HAP-1 (cell line): Measurements from ENCODE around the gene SEMA3A.

ENCODE experiments used
- DNase-seq, 2 experiments: peaks; one replicate each; pipeline ENCODE4 v3.0.0-alpha.2; 2016 to 2020; ENCODE audit warnings: low spot score in 2 of 2
- H3K27me3 ChIP-seq: fragments of 250-450 bp; sonication (Bioruptor Pico); 2 replicates; pipeline ENCODE4 v1.5.1; 2020; ENCODE audit warnings: low read depth, mild to moderate bottlenecking, moderate library complexity
- H3K36me3 ChIP-seq: fragments of 250-450 bp; sonication (Bioruptor Pico); replicated peaks from 2 replicates; pipeline ENCODE4 v1.5.1; 2020; ENCODE audit warnings: mild to moderate bottlenecking
- H3K4me1 ChIP-seq: fragments of 250-450 bp; sonication (Bioruptor Pico); 2 replicates; pipeline ENCODE4 v1.5.1; 2020; ENCODE audit warnings: mild to moderate bottlenecking
- H3K4me3 ChIP-seq: fragments of 250-450 bp; sonication (Bioruptor Pico); 2 replicates; pipeline ENCODE4 v1.5.1; 2020; ENCODE audit warnings: mild to moderate bottlenecking, moderate library complexity
- H3K9me3 ChIP-seq: fragments of 250-450 bp; sonication (Bioruptor Pico); 2 replicates; pipeline ENCODE4 v1.5.1; 2020; ENCODE audit warnings: mild to moderate bottlenecking, moderate library complexity
- in situ Hi-C: fragments of 300-500 bp; cut with MboI; formaldehyde crosslinking; loops from 3 replicates; pipeline ENCODE4 v1.14.3; 2020; ENCODE audit warnings: low sequenced_read_pairs, inconsistent platforms, mixed read lengths

The SEMA3A gene

DNA sequence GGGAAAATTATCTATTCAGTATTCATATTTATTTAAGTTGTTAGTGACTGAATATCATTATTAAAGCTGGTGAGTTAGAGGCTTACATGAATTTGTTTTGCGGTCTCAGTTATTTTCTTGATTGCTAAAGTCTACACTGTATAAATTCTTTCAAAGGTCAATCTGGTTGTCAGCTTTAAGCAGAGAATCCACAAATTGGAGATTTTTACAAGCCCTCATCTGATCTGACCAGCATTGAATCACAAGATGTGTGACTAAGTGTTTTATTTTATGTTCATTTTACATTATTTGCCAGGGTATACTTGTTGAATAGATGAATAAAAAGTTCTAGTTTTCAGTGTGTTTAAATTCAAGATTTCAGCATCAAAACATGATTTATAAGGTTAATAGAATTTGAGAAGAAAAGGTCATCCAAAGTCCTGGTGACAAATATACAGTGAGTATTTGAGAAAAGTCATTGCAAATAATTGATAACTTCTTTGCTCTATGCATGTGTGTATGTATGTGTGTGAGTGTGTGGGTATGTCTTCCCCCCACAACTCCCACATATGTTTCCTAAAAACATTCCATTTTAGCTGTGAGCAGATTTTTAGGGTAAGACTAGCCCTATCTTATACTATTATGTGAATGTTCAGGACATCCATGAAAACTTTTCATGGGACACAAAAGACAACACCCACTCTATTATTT, 4.4 kb downstream of the SEMA3A start:
- in situ Hi-C loops, result no loop called here
- H3K9me3 ChIP-seq, result no peaks in the 10 kb centered on the region
- no peak for DNase-seq
- H3K27me3 ChIP-seq, result 0 out of 2 replicates have a peak, but pooled peaks cover 5% of the 10 kb centered on the region
- H3K36me3 ChIP-seq, result no peaks in the 10 kb centered on the region
- no peak overlapping the region for H3K4me3 ChIP-seq
- H3K4me1 ChIP-seq, result peaks cover 11% of the 10 kb centered on the region

GRCh38 chr7:84188786-84189405, 5.7 kb downstream of the SEMA3A start:
- 0 out of 2 replicates have a peak, but pooled peaks cover 5% of the 10 kb centered on the region for H3K27me3 ChIP-seq
- in situ Hi-C loops, result no loop called here
- H3K4me1 ChIP-seq, result peaks cover 4% of the 10 kb centered on the region
- DNase-seq, result peak in 1 of 2 experiments; percentile 48
- H3K9me3 ChIP-seq, result no peaks in the 10 kb centered on the region
- H3K4me3 ChIP-seq, result no peak overlapping the region
- no peaks in the 10 kb centered on the region for H3K36me3 ChIP-seq

GRCh38 chr7:84187813-84188510, 6.6 kb downstream of the SEMA3A start:
- H3K9me3 ChIP-seq, result no peaks in the 10 kb centered on the region
- no peak overlapping the region for H3K4me3 ChIP-seq
- no peak for DNase-seq
- in situ Hi-C loops, result no loop called here
- no peaks in the 10 kb centered on the region for H3K36me3 ChIP-seq
- no peaks in the 10 kb centered on the region for H3K4me1 ChIP-seq
- H3K27me3 ChIP-seq, result 0 out of 2 replicates have a peak, but pooled peaks cover 3% of the 10 kb centered on the region

DNA sequence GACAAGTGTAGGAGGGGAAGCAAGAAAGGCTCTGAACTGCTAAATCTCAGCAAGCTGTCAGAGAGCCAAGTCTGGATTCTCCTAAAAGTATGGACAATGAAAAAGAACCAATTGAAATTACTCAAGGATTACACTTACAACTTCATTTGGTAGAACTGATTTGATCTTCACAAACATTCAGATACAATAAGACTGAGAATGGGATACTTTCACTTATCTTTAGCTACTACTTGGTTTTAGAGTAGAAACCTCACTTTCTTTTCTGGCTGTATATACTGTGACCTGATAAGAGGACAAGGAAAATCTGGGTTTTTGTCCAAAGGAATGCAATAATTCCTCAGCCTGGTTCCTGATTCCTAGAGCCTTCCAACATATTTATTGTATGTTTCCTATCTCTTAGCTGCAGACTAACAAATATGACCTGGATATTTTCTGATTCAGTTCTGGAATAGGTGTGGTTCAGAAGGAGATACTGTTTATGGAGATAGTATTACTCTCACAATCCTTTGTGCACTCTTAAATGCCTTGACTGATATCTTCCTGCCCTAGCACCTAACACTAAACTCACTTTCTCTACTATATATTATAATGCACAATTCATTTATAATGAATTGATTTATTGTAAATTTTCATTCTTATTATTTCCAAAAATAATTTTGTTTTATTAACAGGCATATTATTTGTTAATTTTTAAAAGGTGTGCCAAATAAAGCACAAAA, 7.3 kb downstream of the SEMA3A start:
- H3K4me3 ChIP-seq, result no peak overlapping the region
- H3K27me3 ChIP-seq, result 0 out of 2 replicates have a peak, but pooled peaks cover 3% of the 10 kb centered on the region
- H3K9me3 ChIP-seq, result no peaks in the 10 kb centered on the region
- H3K4me1 ChIP-seq, result no peaks in the 10 kb centered on the region
- in situ Hi-C loops, result no loop called here
- no peak for DNase-seq
- no peaks in the 10 kb centered on the region for H3K36me3 ChIP-seq

DNA sequence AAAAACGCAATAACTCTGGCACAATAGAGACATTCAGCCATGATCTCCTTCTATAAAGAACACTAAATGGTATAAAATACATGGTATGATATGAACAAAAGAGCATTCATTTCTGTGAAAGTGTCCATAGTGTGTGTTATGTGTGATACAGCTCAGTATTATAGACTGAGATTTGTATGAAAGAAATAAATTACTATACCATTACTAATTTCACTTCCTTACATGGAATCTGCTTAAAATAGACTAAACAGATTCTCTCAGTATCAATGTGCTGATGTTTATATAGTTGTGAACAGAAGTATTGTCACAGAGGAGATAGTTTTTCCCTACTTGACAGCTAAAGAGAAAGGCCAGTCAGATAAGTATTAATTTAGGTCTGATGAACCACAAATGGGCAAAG, 10.8 kb downstream of the SEMA3A start:
- Histone ChIP-seq H3K36me3 (no peaks in the 10 kb centered on the region), H3K27me3 (0 out of 2 replicates have a peak, but pooled peaks cover 3% of the 10 kb centered on the region), H3K9me3 (no peaks in the 10 kb centered on the region), H3K4me3 (no peak overlapping the region), H3K4me1 (no peaks in the 10 kb centered on the region)
- in situ Hi-C loops, result no loop called here
- DNase-seq, result no peak

DNA sequence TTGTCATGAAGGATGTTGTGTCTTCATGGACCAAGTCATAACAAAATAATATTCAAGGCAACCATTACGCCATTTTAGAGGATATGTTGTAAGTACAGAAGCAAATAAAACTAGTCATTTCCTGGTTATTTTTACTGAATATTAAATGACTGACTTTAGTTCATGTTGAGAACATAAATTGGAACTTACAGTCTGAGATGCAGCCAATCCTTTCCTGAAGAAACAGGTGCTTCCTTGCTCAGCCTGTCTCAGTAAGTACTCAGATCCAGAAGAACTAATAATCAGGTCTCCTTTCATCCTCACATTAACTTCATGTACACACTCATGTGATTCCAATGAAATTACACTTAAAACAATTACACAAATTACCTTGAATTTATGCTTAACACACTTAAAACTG, 12.3 kb downstream of the SEMA3A start:
- H3K36me3 ChIP-seq, result no peaks in the 10 kb centered on the region
- no peak for DNase-seq
- H3K27me3 ChIP-seq, result 0 out of 2 replicates have a peak, but pooled peaks cover 3% of the 10 kb centered on the region
- in situ Hi-C loops, result no loop called here
- H3K9me3 ChIP-seq, result no peaks in the 10 kb centered on the region
- peaks cover 11% of the 10 kb centered on the region for H3K4me1 ChIP-seq
- H3K4me3 ChIP-seq, result no peak overlapping the region

DNA sequence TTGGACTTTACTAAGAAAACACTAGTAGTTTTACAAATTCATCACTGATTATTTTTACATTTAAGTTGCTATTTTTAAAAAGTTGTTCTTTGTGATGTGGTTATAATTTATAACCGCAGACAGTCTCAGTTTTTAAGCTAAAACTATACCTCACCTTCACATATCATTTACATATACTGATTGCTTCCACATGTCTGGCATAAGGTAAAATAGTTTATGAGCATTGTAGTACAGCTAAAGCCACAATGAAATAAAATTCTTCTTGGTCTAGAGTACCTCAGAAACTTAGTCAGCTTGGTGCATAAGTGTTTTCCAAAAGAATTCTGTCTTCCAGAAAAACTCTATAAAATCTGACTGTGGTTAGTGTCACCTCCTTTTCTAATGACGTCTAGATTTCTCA, 13.0 kb downstream of the SEMA3A start:
- H3K4me1 ChIP-seq, result peaks cover 16% of the 10 kb centered on the region
- no peaks in the 10 kb centered on the region for H3K9me3 ChIP-seq
- H3K27me3 ChIP-seq, result no peaks in the 10 kb centered on the region
- H3K4me3 ChIP-seq, result no peak overlapping the region
- no peak for DNase-seq
- H3K36me3 ChIP-seq, result no peaks in the 10 kb centered on the region
- in situ Hi-C loops, result no loop called here

GRCh38 chr7:84177758-84178412, 16.7 kb downstream of the SEMA3A start:
- H3K27me3 ChIP-seq, result no peaks in the 10 kb centered on the region

GRCh38 chr7:84176716-84177115, 17.9 kb downstream of the SEMA3A start:
- in situ Hi-C loops, result no loop called here
- Histone ChIP-seq H3K4me3 (no peak overlapping the region), H3K4me1 (peaks cover 16% of the 10 kb centered on the region), H3K36me3 (no peaks in the 10 kb centered on the region), H3K27me3 (no peaks in the 10 kb centered on the region), H3K9me3 (no peaks in the 10 kb centered on the region)
- peak; percentile 14 to 52 for DNase-seq

More at GRCh38 chr7:84177758-84178412, 16.7 kb downstream of the SEMA3A start:
- H3K4me1 ChIP-seq, result peaks cover 16% of the 10 kb centered on the region
- peak in 1 of 2 experiments; percentile 37 for DNase-seq
- no peak overlapping the region for H3K4me3 ChIP-seq
- H3K9me3 ChIP-seq, result no peaks in the 10 kb centered on the region
- in situ Hi-C loops, result no loop called here
- no peaks in the 10 kb centered on the region for H3K36me3 ChIP-seq

DNA sequence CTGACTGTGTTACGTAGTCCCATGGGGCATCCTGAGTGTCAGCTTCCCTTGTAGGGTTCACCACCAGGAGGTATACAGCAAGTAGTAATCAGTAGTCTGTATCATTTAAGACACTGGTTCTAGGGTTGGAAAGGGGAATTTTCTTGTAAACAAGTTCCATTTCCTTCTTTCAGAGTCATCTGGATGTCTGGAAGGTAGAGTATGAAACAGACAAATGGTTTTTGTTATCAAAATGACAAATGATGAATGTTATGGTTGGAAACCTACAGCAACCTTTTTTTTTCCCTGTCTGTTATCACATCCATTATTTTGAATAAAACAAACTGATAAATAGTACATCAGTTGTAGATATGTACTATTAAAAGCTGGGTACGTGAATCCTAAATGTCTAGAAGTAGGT, 19.1 kb downstream of the SEMA3A start:
- in situ Hi-C loops, result no loop called here
- Histone ChIP-seq H3K9me3 (no peaks in the 10 kb centered on the region), H3K36me3 (no peaks in the 10 kb centered on the region), H3K4me1 (peaks cover 16% of the 10 kb centered on the region), H3K27me3 (no peaks in the 10 kb centered on the region), H3K4me3 (no peak overlapping the region)
- no peak for DNase-seq

GRCh38 chr7:84170646-84171045, 23.9 kb downstream of the SEMA3A start:
- Histone ChIP-seq H3K36me3 (no peaks in the 10 kb centered on the region), H3K27me3 (no peaks in the 10 kb centered on the region), H3K4me3 (no peak overlapping the region), H3K9me3 (no peaks in the 10 kb centered on the region), H3K4me1 (no peaks in the 10 kb centered on the region)
- in situ Hi-C loops, result no loop called here
- DNase-seq, result no peak

- DNase-seq, result no peak
Measured at GRCh38 chr7:84162584-84162983, 32.0 kb downstream of the SEMA3A start.

DNA sequence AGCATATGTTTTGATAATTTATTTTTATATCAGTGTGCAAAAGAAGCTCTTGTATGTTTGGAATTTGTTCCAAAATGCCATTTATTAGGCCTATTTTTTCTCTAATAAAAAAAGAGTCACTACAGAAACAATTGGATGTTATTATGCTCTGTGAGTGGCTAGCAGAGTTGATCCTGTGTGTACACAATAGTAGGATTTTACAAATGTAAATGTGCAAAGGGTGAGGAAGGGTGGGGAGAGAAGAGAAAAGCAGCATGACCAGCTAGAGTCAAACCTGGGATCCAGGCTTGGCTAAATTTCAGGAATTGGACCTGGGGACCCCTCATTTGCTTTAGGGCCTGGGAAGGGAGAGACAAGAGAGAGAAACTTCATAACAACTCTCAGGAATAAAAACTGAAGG, 32.5 kb downstream of the SEMA3A start:
- in situ Hi-C loops, result no loop called here

More at GRCh38 chr7:84162584-84162983, 32.0 kb downstream of the SEMA3A start:
- H3K36me3 ChIP-seq, result no peaks in the 10 kb centered on the region
- H3K4me1 ChIP-seq, result peaks cover 16% of the 10 kb centered on the region
- in situ Hi-C loops, result no loop called here
- H3K27me3 ChIP-seq, result no peaks in the 10 kb centered on the region
- H3K9me3 ChIP-seq, result no peaks in the 10 kb centered on the region
- no peak overlapping the region for H3K4me3 ChIP-seq

More for the DNA sequence above, 32.5 kb downstream of the SEMA3A start:
- H3K27me3 ChIP-seq, result no peaks in the 10 kb centered on the region
- no peaks in the 10 kb centered on the region for H3K9me3 ChIP-seq
- H3K4me3 ChIP-seq, result no peak overlapping the region
- peaks cover 20% of the 10 kb centered on the region for H3K4me1 ChIP-seq
- H3K36me3 ChIP-seq, result no peaks in the 10 kb centered on the region
- peak; percentile 9 to 65 for DNase-seq
